Measurements from ENCODE around the gene PDP2.

DNA sequence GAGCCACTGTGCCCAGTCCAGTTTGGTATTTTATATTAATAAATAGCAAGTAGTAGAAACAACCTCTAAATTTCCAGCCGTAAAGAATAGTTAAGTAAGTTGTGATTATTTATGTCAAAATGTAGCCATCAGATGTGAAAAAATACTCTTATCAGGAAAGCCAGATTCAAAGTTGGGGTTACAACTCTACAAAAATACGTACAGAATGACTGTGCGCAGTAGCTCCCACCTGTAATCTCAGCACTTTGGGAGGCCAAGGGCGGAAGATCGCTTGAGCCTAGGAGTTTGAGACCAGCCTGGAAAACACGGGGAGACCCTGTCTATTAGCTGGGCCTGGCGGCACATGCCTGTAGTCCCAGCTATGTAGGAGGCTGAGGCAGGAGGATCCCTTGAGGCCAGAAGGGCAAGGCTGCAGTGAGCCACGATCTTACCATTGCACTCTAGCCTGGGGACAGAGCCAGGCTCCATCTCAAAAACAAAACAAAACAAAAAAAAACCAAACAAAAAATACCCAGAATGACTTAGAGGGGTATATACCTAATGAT is 1.7 kb downstream of the PDP2 start:
- TF ChIP-seq, protein P1, sequence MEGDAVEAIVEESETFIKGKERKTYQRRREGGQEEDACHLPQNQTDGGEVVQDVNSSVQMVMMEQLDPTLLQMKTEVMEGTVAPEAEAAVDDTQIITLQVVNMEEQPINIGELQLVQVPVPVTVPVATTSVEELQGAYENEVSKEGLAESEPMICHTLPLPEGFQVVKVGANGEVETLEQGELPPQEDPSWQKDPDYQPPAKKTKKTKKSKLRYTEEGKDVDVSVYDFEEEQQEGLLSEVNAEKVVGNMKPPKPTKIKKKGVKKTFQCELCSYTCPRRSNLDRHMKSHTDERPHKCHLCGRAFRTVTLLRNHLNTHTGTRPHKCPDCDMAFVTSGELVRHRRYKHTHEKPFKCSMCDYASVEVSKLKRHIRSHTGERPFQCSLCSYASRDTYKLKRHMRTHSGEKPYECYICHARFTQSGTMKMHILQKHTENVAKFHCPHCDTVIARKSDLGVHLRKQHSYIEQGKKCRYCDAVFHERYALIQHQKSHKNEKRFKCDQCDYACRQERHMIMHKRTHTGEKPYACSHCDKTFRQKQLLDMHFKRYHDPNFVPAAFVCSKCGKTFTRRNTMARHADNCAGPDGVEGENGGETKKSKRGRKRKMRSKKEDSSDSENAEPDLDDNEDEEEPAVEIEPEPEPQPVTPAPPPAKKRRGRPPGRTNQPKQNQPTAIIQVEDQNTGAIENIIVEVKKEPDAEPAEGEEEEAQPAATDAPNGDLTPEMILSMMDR (IDR thresholded peaks at IDR 0.05): no peak
- TF ChIP-seq POLR2AphosphoS5 (IDR thresholded peaks at IDR 0.05) (no peak), POLR2A (IDR thresholded peaks at IDR 0.05) (no peak)
